Erythroblast (primary cell): ENCODE measurements around the gene MCM9.

Experiments used
- GATA1 ChIP-seq: IDR thresholded peaks from 2 replicates; pipeline ENCODE4 v1.6.1; 2011; ENCODE audit warnings: low read depth, mild to moderate bottlenecking, control low read depth, low read length, moderate library complexity
- POLR2A ChIP-seq: IDR thresholded peaks from 2 replicates; pipeline ENCODE4 v1.6.1; 2011; ENCODE audit warnings: mild to moderate bottlenecking, low read length

GRCh38 chr6:118776607-118777549 lies 158.1 kb downstream of the MCM9 start:
- no peak for TF ChIP-seq POLR2A
- TF ChIP-seq GATA1, result no peak
